Activated CD8-positive, alpha-beta T cell treated with anti-CD3 and anti-CD28 coated beads for 36 hours (primary cell): Measurements from ENCODE around the gene GPATCH3. TPM values are rescaled to one million over a fixed set of nuclear protein-coding genes. Genes with fewer than 3 reads are reported as not detected.

ENCODE experiments used
- ATAC-seq: fragments of 200-7000 bp; cut with Tn5 transposase; one replicate; pipeline ENCODE4 v1.10.0; 2021; ENCODE audit warnings: mild to moderate bottlenecking, moderate library complexity
- CTCF ChIA-PET: fragments of 350-600 bp; sonication (Branson Sonifier 250); formaldehyde crosslinking; loops from one replicate; lab custom pipeline; 2021; ENCODE audit warnings: antibody characterized with exemption; lab: Charles Lee
- POLR2A ChIA-PET: fragments of 350-600 bp; sonication (Branson Sonifier 250); formaldehyde crosslinking; loops from one replicate; lab custom pipeline; 2021; ENCODE audit warnings: antibody characterized with exemption; lab: Charles Lee
- DNase-seq: peaks from one replicate; pipeline ENCODE4 v3.0.0-alpha.2; 2020
- H3K27ac Mint-ChIP-seq: one replicate; pipeline ENCODE4 v1.8.0; 2021; ENCODE audit warnings: mild to moderate bottlenecking, mixed read lengths
- H3K27me3 Mint-ChIP-seq: one replicate; pipeline ENCODE4 v1.8.0; 2021; ENCODE audit warnings: mixed read lengths
- H3K36me3 Mint-ChIP-seq: one replicate; pipeline ENCODE4 v1.8.0; 2021; ENCODE audit warnings: low read depth, mixed read lengths
- H3K4me1 Mint-ChIP-seq: one replicate; pipeline ENCODE4 v1.8.0; 2021; ENCODE audit warnings: low read depth, mixed read lengths
- H3K4me3 Mint-ChIP-seq: one replicate; pipeline ENCODE4 v1.8.0; 2021; ENCODE audit warnings: mild to moderate bottlenecking, moderate library complexity, mixed read lengths
- H3K9me3 Mint-ChIP-seq: one replicate; pipeline ENCODE4 v1.8.0; 2021; ENCODE audit warnings: mixed read lengths
- CTCF ChIP-seq: fragments of 200-600 bp; IDR thresholded peaks from one replicate; pipeline ENCODE4 v1.8.0; 2022; ENCODE audit warnings: antibody characterized with exemption, mild to moderate bottlenecking
- intact Hi-C: fragments of 100-400 bp; cut with micrococcal nuclease; formaldehyde crosslinking; loops from one replicate; pipeline ENCODE4 v1.10.0; 2022
- total RNA-seq, 2 experiments: library from RNA; stranded (reverse); gene quantifications; one replicate each; pipeline ENCODE4 v1.2.3, GENCODE V29; 2021

The GPATCH3 gene
- total RNA-seq, 2 experiments from 2014 or later: 8.7 to 9.6 TPM

DNA sequence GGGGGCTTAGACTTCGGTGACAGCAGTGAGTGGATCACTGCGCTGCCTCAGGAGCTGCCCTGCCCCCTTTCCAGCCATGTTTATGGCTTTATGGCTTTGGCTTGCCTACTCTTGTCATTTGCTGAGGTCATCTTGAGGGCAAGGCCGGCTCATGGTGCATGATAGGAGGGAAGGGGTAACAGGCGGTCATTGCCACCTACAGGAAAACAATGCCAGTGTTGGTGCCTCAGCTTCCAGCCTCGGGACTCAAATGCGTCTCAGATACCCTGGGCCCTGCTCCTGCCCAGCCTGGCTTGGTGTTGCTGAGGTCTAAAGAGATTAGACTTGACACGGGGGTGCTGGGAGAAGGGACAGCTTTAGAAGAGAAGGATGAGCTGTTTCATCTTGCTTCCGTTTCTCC is 45.5 kb upstream of the GPATCH3 start:
- Mint-ChIP-seq H3K9me3 (no peaks in the 10 kb centered on the region), H3K27ac (no peak overlapping the region), H3K4me1 (no peaks in the 10 kb centered on the region), H3K4me3 (no peak overlapping the region), H3K36me3 (peaks cover 35% of the 10 kb centered on the region), H3K27me3 (no peaks in the 10 kb centered on the region)
- no peak for TF ChIP-seq CTCF
- POLR2A ChIA-PET: no interaction called here
- intact Hi-C loops: no loop called here
- DNase-seq: no peak
- CTCF ChIA-PET: no interaction called here
- no peak for ATAC-seq

DNA sequence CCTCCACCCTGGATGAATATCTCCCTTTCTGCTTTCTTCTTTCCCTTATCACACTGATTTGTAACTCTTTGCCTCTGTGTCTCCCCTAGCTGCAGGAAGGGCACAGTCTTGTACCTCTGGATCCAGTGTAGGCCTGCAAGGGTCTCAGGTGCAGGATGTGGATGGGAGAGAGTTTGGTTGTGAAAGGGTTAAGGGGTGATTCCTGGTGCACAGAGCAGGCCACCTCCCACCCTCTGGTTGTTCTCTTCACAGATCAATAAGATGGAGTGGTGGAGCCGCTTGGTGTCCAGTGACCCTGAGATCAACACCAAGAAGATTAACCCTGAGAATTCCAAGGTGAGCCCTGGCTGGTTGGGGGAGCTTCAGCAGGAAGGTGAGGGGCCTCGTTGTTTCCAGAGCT is 44.9 kb upstream of the GPATCH3 start:
- no peak for DNase-seq
- Mint-ChIP-seq H3K4me3 (no peak overlapping the region), H3K4me1 (no peaks in the 10 kb centered on the region), H3K36me3 (peaks cover 35% of the 10 kb centered on the region), H3K27me3 (no peaks in the 10 kb centered on the region), H3K9me3 (no peaks in the 10 kb centered on the region), H3K27ac (no peak overlapping the region)
- ATAC-seq: no peak
- no peak for TF ChIP-seq CTCF
- intact Hi-C loops: no loop called here
- CTCF ChIA-PET: no interaction called here
- POLR2A ChIA-PET: no interaction called here

GRCh38 chr1:26942656-26943055 is 42.4 kb upstream of the GPATCH3 start:
- intact Hi-C loops: no loop called here
- Mint-ChIP-seq H3K36me3 (peaks cover 43% of the 10 kb centered on the region), H3K4me3 (no peak overlapping the region), H3K27me3 (no peaks in the 10 kb centered on the region), H3K27ac (no peak overlapping the region), H3K9me3 (no peaks in the 10 kb centered on the region), H3K4me1 (no peaks in the 10 kb centered on the region)
- ChIA-PET POLR2A (no interaction called here), CTCF (interaction anchor here (1.9 kb wide), 1 partner anchor 54 kb away, joined by 4 read pairs; no protein-coding TSS in a partner anchor)
- ATAC-seq (no peak), DNase-seq (no peak)
- no peak for TF ChIP-seq CTCF

GRCh38 chr1:26941311-26941710 is 41.0 kb upstream of the GPATCH3 start:
- Mint-ChIP-seq H3K4me3 (no peak overlapping the region), H3K9me3 (no peaks in the 10 kb centered on the region), H3K4me1 (no peaks in the 10 kb centered on the region), H3K27ac (no peak overlapping the region), H3K36me3 (peaks cover 40% of the 10 kb centered on the region), H3K27me3 (no peaks in the 10 kb centered on the region)
- no peak for TF ChIP-seq CTCF
- DNase-seq (no peak), ATAC-seq (no peak)
- CTCF ChIA-PET: no interaction called here
- intact Hi-C loops: no loop called here
- POLR2A ChIA-PET: no interaction called here

DNA sequence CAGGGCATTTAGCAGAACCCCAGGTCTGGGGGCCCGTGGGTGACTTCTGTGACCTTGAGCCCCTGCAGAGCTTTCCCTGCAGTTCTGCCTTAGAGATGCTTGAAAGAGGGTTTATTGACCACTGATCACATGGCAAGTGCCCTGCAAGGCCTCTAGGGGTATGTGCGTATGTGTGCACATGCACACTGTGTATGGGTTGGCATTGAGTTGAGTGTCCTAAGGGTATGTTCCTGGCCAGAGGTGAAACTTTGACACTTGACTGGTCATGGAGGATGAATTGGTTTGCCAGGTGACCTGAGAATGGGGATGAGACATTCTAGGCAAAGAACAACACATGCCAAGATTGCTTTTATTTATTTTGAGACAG is 38.4 kb upstream of the GPATCH3 start:
- Mint-ChIP-seq H3K36me3 (peaks cover 40% of the 10 kb centered on the region), H3K9me3 (no peaks in the 10 kb centered on the region), H3K4me3 (no peak overlapping the region), H3K4me1 (peaks cover 5% of the 10 kb centered on the region), H3K27ac (no peak overlapping the region), H3K27me3 (no peaks in the 10 kb centered on the region)
- POLR2A ChIA-PET: interaction anchor here (1.2 kb wide), 1 partner anchor 38 kb away, joined by 3 read pairs; no protein-coding TSS in a partner anchor
- TF ChIP-seq CTCF: no peak
- no peak for ATAC-seq
- CTCF ChIA-PET: no interaction called here
- intact Hi-C loops: no loop called here
- no peak for DNase-seq
